Measurements from ENCODE around the gene COPS4.

The COPS4 gene

GRCh38 chr4:83118869-83119268 lies 83.9 kb downstream of the COPS4 start:
- no peaks in the 10 kb centered on the region for H3K36me3 ChIP-seq (replicated peaks; ENCODE audit: insufficient read depth, low read length)
- H3K9me2 ChIP-seq (replicated peaks; ENCODE audit: insufficient read depth, low read length), result no peaks in the 10 kb centered on the region
- DNase-seq, result no peak
- H3K4me1 ChIP-seq (ENCODE audit: low read length), result peaks cover 14% of the 10 kb centered on the region
- no peak for TF ChIP-seq CTCF (IDR thresholded peaks at IDR 0.05; ENCODE audit: low read length)
- TF ChIP-seq EZH2phosphoT487 (IDR thresholded peaks at IDR 0.05; ENCODE audit: low read length), result no peak
- no peak for TF ChIP-seq EZH2 (optimal IDR thresholded peaks at IDR 0.05; ENCODE audit: low read depth, low read length)
- no peaks in the 10 kb centered on the region for H4K20me1 ChIP-seq (ENCODE audit: insufficient read depth, low read length)
- no peak overlapping the region for H2AFZ ChIP-seq (ENCODE audit: low read length)
- H3K4me2 ChIP-seq (ENCODE audit: low read depth, low read length), result no peak overlapping the region
- H3K27me3 ChIP-seq (replicated peaks; ENCODE audit: insufficient read depth, low read length), result no peaks in the 10 kb centered on the region
- H3K9ac ChIP-seq (ENCODE audit: low read length), result no peak overlapping the region
- no peak overlapping the region for H3K27ac ChIP-seq (ENCODE audit: low read length)
- no peaks in the 10 kb centered on the region for H3K9me3 ChIP-seq (replicated peaks; ENCODE audit: insufficient read depth, low read length)
- no peak overlapping the region for H3K4me3 ChIP-seq (ENCODE audit: low read length)
- H3K79me2 ChIP-seq (ENCODE audit: low read length), result no peaks in the 10 kb centered on the region
- peaks cover 6% of the 10 kb centered on the region for H3F3A ChIP-seq (ENCODE audit: insufficient read depth, low read length)

GRCh38 chr4:83121246-83121645 lies 86.3 kb downstream of the COPS4 start:
- no peak overlapping the region for H3K4me2 ChIP-seq (ENCODE audit: low read depth, low read length)
- no peaks in the 10 kb centered on the region for H3F3A ChIP-seq (ENCODE audit: insufficient read depth, low read length)
- peaks cover 1% of the 10 kb centered on the region; the same call in 1 of the 2 replicates for H3K4me1 ChIP-seq (ENCODE audit: low read length)
- no peaks in the 10 kb centered on the region for H3K27me3 ChIP-seq (replicated peaks; ENCODE audit: insufficient read depth, low read length)
- no peaks in the 10 kb centered on the region for H3K9me2 ChIP-seq (replicated peaks; ENCODE audit: insufficient read depth, low read length)
- H3K9me3 ChIP-seq (replicated peaks; ENCODE audit: insufficient read depth, low read length), result no peaks in the 10 kb centered on the region
- no peak overlapping the region for H2AFZ ChIP-seq (ENCODE audit: low read length)
- H3K79me2 ChIP-seq (ENCODE audit: low read length), result no peaks in the 10 kb centered on the region
- no peak for DNase-seq
- H3K9ac ChIP-seq (ENCODE audit: low read length), result no peak overlapping the region
- no peaks in the 10 kb centered on the region for H3K36me3 ChIP-seq (replicated peaks; ENCODE audit: insufficient read depth, low read length)
- H3K4me3 ChIP-seq (ENCODE audit: low read length), result no peak overlapping the region
- H4K20me1 ChIP-seq (ENCODE audit: insufficient read depth, low read length), result no peaks in the 10 kb centered on the region
- TF ChIP-seq EZH2 (optimal IDR thresholded peaks at IDR 0.05; ENCODE audit: low read depth, low read length), result no peak
- no peak for TF ChIP-seq EZH2phosphoT487 (IDR thresholded peaks at IDR 0.05; ENCODE audit: low read length)
- TF ChIP-seq CTCF (IDR thresholded peaks at IDR 0.05; ENCODE audit: low read length), result no peak
- no peak overlapping the region for H3K27ac ChIP-seq (ENCODE audit: low read length)

- H3K4me1 ChIP-seq (ENCODE audit: low read length), result peaks cover 5% of the 10 kb centered on the region; the same call in 1 of the 2 replicates
- no peak overlapping the region for H3K4me3 ChIP-seq (ENCODE audit: low read length)
- no peak overlapping the region for H3K4me2 ChIP-seq (ENCODE audit: low read depth, low read length)
- H3F3A ChIP-seq (ENCODE audit: insufficient read depth, low read length), result no peaks in the 10 kb centered on the region
- no peaks in the 10 kb centered on the region for H3K36me3 ChIP-seq (replicated peaks; ENCODE audit: insufficient read depth, low read length)
- H3K9me2 ChIP-seq (replicated peaks; ENCODE audit: insufficient read depth, low read length), result no peaks in the 10 kb centered on the region
- TF ChIP-seq EZH2phosphoT487 (IDR thresholded peaks at IDR 0.05; ENCODE audit: low read length) (no peak), CTCF (IDR thresholded peaks at IDR 0.05; ENCODE audit: low read length) (no peak), EZH2 (optimal IDR thresholded peaks at IDR 0.05; ENCODE audit: low read depth, low read length) (no peak)
- no peak overlapping the region for H2AFZ ChIP-seq (ENCODE audit: low read length)
- H3K27ac ChIP-seq (ENCODE audit: low read length), result no peak overlapping the region
- no peaks in the 10 kb centered on the region for H3K9me3 ChIP-seq (replicated peaks; ENCODE audit: insufficient read depth, low read length)
- no peaks in the 10 kb centered on the region for H4K20me1 ChIP-seq (ENCODE audit: insufficient read depth, low read length)
- H3K9ac ChIP-seq (ENCODE audit: low read length), result no peak overlapping the region
- DNase-seq, result no peak
- no peaks in the 10 kb centered on the region for H3K27me3 ChIP-seq (replicated peaks; ENCODE audit: insufficient read depth, low read length)
- H3K79me2 ChIP-seq (ENCODE audit: low read length), result no peaks in the 10 kb centered on the region
These were observed 89.3 kb downstream of the COPS4 start for GRCh38 chr4:83124111-83124780.
